ENCODE data around the gene KRTAP10-5.

Gene KRTAP10-5

GRCh38 chr21:44548381-44548780, 32.0 kb downstream of the KRTAP10-5 start:
- DNase-seq (ENCODE audit: low spot score), result no peak
- TF ChIP-seq CTCF (IDR thresholded peaks at IDR 0.05; ENCODE audit: extremely low read depth, missing control alignments), result no peak

- no peak for DNase-seq (ENCODE audit: low spot score)
These were observed 32.6 kb downstream of the KRTAP10-5 start for GRCh38 chr21:44547656-44548331.

GRCh38 chr21:44544566-44544965, 35.8 kb downstream of the KRTAP10-5 start:
- TF ChIP-seq CTCF (IDR thresholded peaks at IDR 0.05; ENCODE audit: extremely low read depth, missing control alignments), result no peak
- no peak for DNase-seq (ENCODE audit: low spot score)

More at GRCh38 chr21:44547656-44548331, 32.6 kb downstream of the KRTAP10-5 start:
- no peak for TF ChIP-seq CTCF (IDR thresholded peaks at IDR 0.05; ENCODE audit: extremely low read depth, missing control alignments)

GRCh38 chr21:44542716-44543115, 37.7 kb downstream of the KRTAP10-5 start:
- DNase-seq (ENCODE audit: low spot score), result no peak
- no peak for TF ChIP-seq CTCF (IDR thresholded peaks at IDR 0.05; ENCODE audit: extremely low read depth, missing control alignments)

- no peak for DNase-seq (ENCODE audit: low spot score)
- TF ChIP-seq CTCF (IDR thresholded peaks at IDR 0.05; ENCODE audit: extremely low read depth, missing control alignments), result no peak
These were observed 39.6 kb downstream of the KRTAP10-5 start for GRCh38 chr21:44540741-44541288.

- no peak for TF ChIP-seq CTCF (IDR thresholded peaks at IDR 0.05; ENCODE audit: extremely low read depth, missing control alignments)
- DNase-seq (ENCODE audit: low spot score), result no peak
These were observed 40.3 kb downstream of the KRTAP10-5 start, which contains the start of gene KRTAP10-1 for GRCh38 chr21:44539991-44540666. TSS of gene KRTAP10-1 (minus strand) at chr21:44540195. CDS start at chr21:44540150, 45 bp downstream.

GRCh38 chr21:44539046-44539445, 41.4 kb downstream of the KRTAP10-5 start:
- no peak for TF ChIP-seq CTCF (IDR thresholded peaks at IDR 0.05; ENCODE audit: extremely low read depth, missing control alignments)
- DNase-seq (ENCODE audit: low spot score), result no peak

Measured in GM20000 (cell line).